Measurements from ENCODE around the gene PSMC3.

PSMC3 gene

GRCh38 chr11:47451990-47452389, 25.8 kb upstream of the PSMC3 start:
- Histone ChIP-seq H3K27ac (ENCODE audit: low read depth, low read length, poor library complexity, severe bottlenecking) (no peak overlapping the region), H3K4me3 (ENCODE audit: low read depth, low read length, poor library complexity, severe bottlenecking) (no peak overlapping the region), H3K4me1 (ENCODE audit: insufficient read depth, low read length, severe bottlenecking) (no peaks in the 10 kb centered on the region), H3K9me3 (ENCODE audit: low read length) (no peaks in the 10 kb centered on the region), H3F3A (ENCODE audit: insufficient read depth, low read length) (no peaks in the 10 kb centered on the region), H3K4me2 (ENCODE audit: low read length) (no peak overlapping the region), H2AFZ (ENCODE audit: low read length) (no peak overlapping the region), H3K27me3 (ENCODE audit: insufficient read depth, low read length) (no peaks in the 10 kb centered on the region), H3K9ac (ENCODE audit: low read length) (no peak overlapping the region), H3K36me3 (ENCODE audit: insufficient read depth, low read length) (no peaks in the 10 kb centered on the region), H3K79me2 (ENCODE audit: insufficient read depth, low read length) (no peaks in the 10 kb centered on the region), H3K9me2 (ENCODE audit: low read depth, low read length) (no peaks in the 10 kb centered on the region), H4K20me1 (ENCODE audit: insufficient read depth, low read length) (no peaks in the 10 kb centered on the region)
- TF ChIP-seq, protein P1, sequence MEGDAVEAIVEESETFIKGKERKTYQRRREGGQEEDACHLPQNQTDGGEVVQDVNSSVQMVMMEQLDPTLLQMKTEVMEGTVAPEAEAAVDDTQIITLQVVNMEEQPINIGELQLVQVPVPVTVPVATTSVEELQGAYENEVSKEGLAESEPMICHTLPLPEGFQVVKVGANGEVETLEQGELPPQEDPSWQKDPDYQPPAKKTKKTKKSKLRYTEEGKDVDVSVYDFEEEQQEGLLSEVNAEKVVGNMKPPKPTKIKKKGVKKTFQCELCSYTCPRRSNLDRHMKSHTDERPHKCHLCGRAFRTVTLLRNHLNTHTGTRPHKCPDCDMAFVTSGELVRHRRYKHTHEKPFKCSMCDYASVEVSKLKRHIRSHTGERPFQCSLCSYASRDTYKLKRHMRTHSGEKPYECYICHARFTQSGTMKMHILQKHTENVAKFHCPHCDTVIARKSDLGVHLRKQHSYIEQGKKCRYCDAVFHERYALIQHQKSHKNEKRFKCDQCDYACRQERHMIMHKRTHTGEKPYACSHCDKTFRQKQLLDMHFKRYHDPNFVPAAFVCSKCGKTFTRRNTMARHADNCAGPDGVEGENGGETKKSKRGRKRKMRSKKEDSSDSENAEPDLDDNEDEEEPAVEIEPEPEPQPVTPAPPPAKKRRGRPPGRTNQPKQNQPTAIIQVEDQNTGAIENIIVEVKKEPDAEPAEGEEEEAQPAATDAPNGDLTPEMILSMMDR (IDR thresholded peaks at IDR 0.05; ENCODE audit: low read length): no peak

GRCh38 chr11:47451436-47451835, 25.2 kb upstream of the PSMC3 start:
- Histone ChIP-seq H4K20me1 (ENCODE audit: insufficient read depth, low read length) (no peaks in the 10 kb centered on the region), H3K4me1 (ENCODE audit: insufficient read depth, low read length, severe bottlenecking) (no peaks in the 10 kb centered on the region), H3K4me2 (ENCODE audit: low read length) (no peak overlapping the region), H3K9ac (ENCODE audit: low read length) (no peak overlapping the region), H3K9me2 (ENCODE audit: low read depth, low read length) (no peaks in the 10 kb centered on the region), H3K27ac (ENCODE audit: low read depth, low read length, poor library complexity, severe bottlenecking) (no peak overlapping the region), H3F3A (ENCODE audit: insufficient read depth, low read length) (no peaks in the 10 kb centered on the region), H3K79me2 (ENCODE audit: insufficient read depth, low read length) (no peaks in the 10 kb centered on the region), H2AFZ (ENCODE audit: low read length) (no peak overlapping the region), H3K36me3 (ENCODE audit: insufficient read depth, low read length) (no peaks in the 10 kb centered on the region), H3K9me3 (ENCODE audit: low read length) (no peaks in the 10 kb centered on the region), H3K4me3 (ENCODE audit: low read depth, low read length, poor library complexity, severe bottlenecking) (no peak overlapping the region), H3K27me3 (ENCODE audit: insufficient read depth, low read length) (no peaks in the 10 kb centered on the region)
- TF ChIP-seq EZH2 (IDR thresholded peaks at IDR 0.05; ENCODE audit: borderline replicate concordance, low read length): no peak
- TF ChIP-seq, protein P1 (IDR thresholded peaks at IDR 0.05; ENCODE audit: low read length): no peak

DNA sequence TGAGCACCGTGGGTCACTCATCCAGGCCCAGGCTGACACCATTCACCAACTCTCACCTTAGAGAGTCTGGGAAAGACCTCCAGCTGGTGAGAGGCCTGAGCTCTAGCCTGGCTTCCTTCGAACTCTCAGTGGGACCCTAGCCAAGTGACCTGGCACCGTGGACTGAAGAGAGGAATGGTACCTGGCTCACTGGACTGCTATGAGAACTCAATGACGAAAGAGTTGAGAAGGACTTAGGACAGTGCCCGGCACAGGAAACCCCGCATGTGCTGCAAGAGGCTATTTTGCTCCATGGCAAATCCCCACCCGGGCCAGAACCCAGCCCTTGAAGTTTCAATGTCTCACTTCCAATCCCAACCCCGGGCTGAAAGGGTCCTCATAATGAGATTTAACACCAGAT, 23.3 kb upstream of the PSMC3 start:
- no peak overlapping the region for H3K4me3 ChIP-seq (ENCODE audit: low read depth, low read length, poor library complexity, severe bottlenecking)
- H3K27ac ChIP-seq (ENCODE audit: low read depth, low read length, poor library complexity, severe bottlenecking): no peak overlapping the region
- H4K20me1 ChIP-seq (ENCODE audit: insufficient read depth, low read length): no peaks in the 10 kb centered on the region
- H3K9me2 ChIP-seq (ENCODE audit: low read depth, low read length): no peaks in the 10 kb centered on the region
- H3K4me2 ChIP-seq (ENCODE audit: low read length): no peak overlapping the region
- TF ChIP-seq, protein P1 (IDR thresholded peaks at IDR 0.05; ENCODE audit: low read length): no peak
- TF ChIP-seq EZH2 (IDR thresholded peaks at IDR 0.05; ENCODE audit: borderline replicate concordance, low read length): no peak
- H3K79me2 ChIP-seq (ENCODE audit: insufficient read depth, low read length): no peaks in the 10 kb centered on the region
- H3K9me3 ChIP-seq (ENCODE audit: low read length): no peaks in the 10 kb centered on the region
- H3K27me3 ChIP-seq (ENCODE audit: insufficient read depth, low read length): no peaks in the 10 kb centered on the region
- H3K9ac ChIP-seq (ENCODE audit: low read length): no peak overlapping the region
- no peaks in the 10 kb centered on the region for H3K4me1 ChIP-seq (ENCODE audit: insufficient read depth, low read length, severe bottlenecking)
- no peaks in the 10 kb centered on the region for H3K36me3 ChIP-seq (ENCODE audit: insufficient read depth, low read length)
- H2AFZ ChIP-seq (ENCODE audit: low read length): no peak overlapping the region
- H3F3A ChIP-seq (ENCODE audit: insufficient read depth, low read length): no peaks in the 10 kb centered on the region
